Neural cell (in vitro differentiated cells): ENCODE measurements around the gene TMSB4X. TPM values are rescaled to one million over a fixed set of nuclear protein-coding genes. Genes with fewer than 3 reads are reported as not detected.

Source experiments
- H2AFZ ChIP-seq: fragments of 200-600, 300-800 bp; sonication (generic), shearing (Covaris generic); 2 replicates; pipeline ENCODE4 v1.6.0; 2014; ENCODE audit warnings: low read depth, mild to moderate bottlenecking, antibody characterized with exemption, low read length, moderate library complexity
- H3F3A ChIP-seq: fragments of 200-600 bp; shearing (Covaris generic); 2 replicates; pipeline ENCODE4 v1.6.1; 2016; ENCODE audit warnings: mild to moderate bottlenecking, moderate library complexity, mixed read lengths, antibody characterized with exemption, low read length; ENCODE audit not compliant: insufficient read depth, poor library complexity, severe bottlenecking
- H3K27ac ChIP-seq: fragments of 200-600, 300-800 bp; sonication (generic), shearing (Covaris generic); 2 replicates; pipeline ENCODE4 v1.5.1; 2014; ENCODE audit warnings: mild to moderate bottlenecking, low read length, moderate library complexity
- H3K27me3 ChIP-seq: fragments of 300-800, 200-600 bp; sonication (generic), shearing (Covaris generic); 2 replicates; pipeline ENCODE4 v1.6.0; 2014; ENCODE audit warnings: mild to moderate bottlenecking, low read depth, low read length, moderate library complexity; ENCODE audit not compliant: insufficient read depth
- H3K36me3 ChIP-seq: fragments of 300-800, 200-600 bp; sonication (generic), shearing (Covaris generic); 2 replicates; pipeline ENCODE4 v1.5.1; 2014; ENCODE audit warnings: mild to moderate bottlenecking, antibody characterized with exemption, low read length, moderate library complexity; ENCODE audit not compliant: insufficient read depth
- H3K4me2 ChIP-seq: fragments of 300-800, 200-600 bp; sonication (generic), shearing (Covaris generic); 2 replicates; pipeline ENCODE4 v1.6.0; 2014; ENCODE audit warnings: mild to moderate bottlenecking, low read length
- H3K4me3 ChIP-seq: fragments of 300-800, 200-600 bp; sonication (generic), shearing (Covaris generic); 2 replicates; pipeline ENCODE4 v1.5.1; 2014; ENCODE audit warnings: mild to moderate bottlenecking, low read length, moderate library complexity
- H3K79me2 ChIP-seq: fragments of 200-600 bp; shearing (Covaris generic); replicated peaks from 2 replicates; pipeline ENCODE4 v1.6.0; 2014; ENCODE audit warnings: mild to moderate bottlenecking, low read length, moderate library complexity; ENCODE audit not compliant: insufficient read depth
- H3K9ac ChIP-seq: fragments of 300-800, 200-600 bp; sonication (generic), shearing (Covaris generic); 2 replicates; pipeline ENCODE4 v1.6.1; 2016; ENCODE audit warnings: mild to moderate bottlenecking, low read length, mixed read lengths
- H3K9me2 ChIP-seq: fragments of 200-600 bp; shearing (Covaris generic); 2 replicates; pipeline ENCODE4 v1.6.1; 2016; ENCODE audit warnings: mild to moderate bottlenecking, low read length, mixed read lengths; ENCODE audit not compliant: insufficient read depth
- H3K9me3 ChIP-seq: fragments of 200-600, 300-800 bp; sonication (generic), shearing (Covaris generic); 2 replicates; pipeline ENCODE4 v1.6.1; 2016; ENCODE audit warnings: mild to moderate bottlenecking, mixed run types, low read length, moderate library complexity, mixed read lengths
- H4K20me1 ChIP-seq: fragments of 200-600 bp; shearing (Covaris generic); 2 replicates; pipeline ENCODE4 v1.6.1; 2016; ENCODE audit warnings: mild to moderate bottlenecking, mixed run types; ENCODE audit not compliant: insufficient read depth
- EP300 ChIP-seq: fragments of 450-650 bp; conservative IDR thresholded peaks from 2 replicates; pipeline ENCODE4 v1.6.1; 2014; ENCODE audit warnings: antibody characterized with exemption, mild to moderate bottlenecking, moderate library complexity; ENCODE audit not compliant: poor library complexity, severe bottlenecking
- EZH2 ChIP-seq: fragments of 200-600, 300-800 bp; shearing (Covaris generic), sonication (generic); IDR thresholded peaks from 2 replicates; pipeline ENCODE4 v1.6.1; 2014; ENCODE audit warnings: antibody characterized with exemption, low read length, borderline replicate concordance, mild to moderate bottlenecking; ENCODE audit not compliant: insufficient read depth, poor library complexity, severe bottlenecking
- MXI1 ChIP-seq: fragments of 450-650 bp; conservative IDR thresholded peaks from 2 replicates; pipeline ENCODE4 v1.6.1; 2014; ENCODE audit warnings: antibody characterized with exemption, mild to moderate bottlenecking; ENCODE audit not compliant: poor library complexity, severe bottlenecking
- POLR2AphosphoS5 ChIP-seq: IDR thresholded peaks from 2 replicates; pipeline ENCODE4 v1.6.1; 2012
- RAD21 ChIP-seq: fragments of 450-650 bp; conservative IDR thresholded peaks from 2 replicates; pipeline ENCODE4 v1.6.1; 2014; ENCODE audit warnings: antibody characterized with exemption, mild to moderate bottlenecking, moderate library complexity
- SMC3 ChIP-seq: fragments of 450-650 bp; conservative IDR thresholded peaks from 2 replicates; pipeline ENCODE4 v1.6.1; 2014; ENCODE audit warnings: antibody characterized with exemption, mild to moderate bottlenecking, moderate library complexity; ENCODE audit not compliant: poor library complexity
- TAF1 ChIP-seq: IDR thresholded peaks from 2 replicates; pipeline ENCODE4 v1.6.1; 2012; ENCODE audit warnings: low read depth
- polyA plus RNA-seq: library from polyadenylated mRNA; depleted of rRNA; stranded (reverse); fragments of >200 nt; gene quantifications from 2 replicates; pipeline ENCODE4 v1.2.3, GENCODE V29; 2014
- TF ChIP-seq, protein P1 (sequence below): fragments of 450-650 bp; IDR thresholded peaks from 2 replicates; pipeline ENCODE4 v1.5.1; 2014; ENCODE audit warnings: antibody characterized with exemption, mild to moderate bottlenecking, moderate library complexity; ENCODE audit not compliant: poor library complexity, severe bottlenecking
- TF ChIP-seq, protein P2 (sequence below): IDR thresholded peaks from 2 replicates; pipeline ENCODE4 v1.6.1; 2012; ENCODE audit warnings: borderline replicate concordance

TMSB4X gene
- polyA plus RNA-seq, 1 donor from 2014 or later: 11,381 TPM

DNA sequence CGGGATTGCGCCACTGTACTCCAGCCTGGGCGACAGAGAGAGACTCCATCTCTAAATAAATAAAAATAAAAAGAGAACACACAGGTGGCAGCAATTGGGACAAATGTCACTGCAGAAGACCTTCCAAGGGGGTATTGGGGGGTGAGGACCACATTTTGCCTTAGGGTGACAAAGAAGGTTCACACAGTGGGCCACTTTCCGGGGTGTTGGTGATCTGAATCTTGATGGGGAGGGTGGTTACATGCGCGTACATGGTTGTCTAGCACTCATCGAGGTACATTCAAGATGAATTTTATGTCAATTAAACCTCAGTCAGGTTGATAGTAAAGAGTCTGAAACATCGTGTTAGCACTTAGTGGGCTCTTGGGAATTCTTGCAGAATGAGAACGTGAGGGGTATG is 20.5 kb upstream of the TMSB4X start:
- TF ChIP-seq TAF1: no peak
- TF ChIP-seq POLR2AphosphoS5: no peak
- TF ChIP-seq EZH2: no peak
- TF ChIP-seq, protein P1, sequence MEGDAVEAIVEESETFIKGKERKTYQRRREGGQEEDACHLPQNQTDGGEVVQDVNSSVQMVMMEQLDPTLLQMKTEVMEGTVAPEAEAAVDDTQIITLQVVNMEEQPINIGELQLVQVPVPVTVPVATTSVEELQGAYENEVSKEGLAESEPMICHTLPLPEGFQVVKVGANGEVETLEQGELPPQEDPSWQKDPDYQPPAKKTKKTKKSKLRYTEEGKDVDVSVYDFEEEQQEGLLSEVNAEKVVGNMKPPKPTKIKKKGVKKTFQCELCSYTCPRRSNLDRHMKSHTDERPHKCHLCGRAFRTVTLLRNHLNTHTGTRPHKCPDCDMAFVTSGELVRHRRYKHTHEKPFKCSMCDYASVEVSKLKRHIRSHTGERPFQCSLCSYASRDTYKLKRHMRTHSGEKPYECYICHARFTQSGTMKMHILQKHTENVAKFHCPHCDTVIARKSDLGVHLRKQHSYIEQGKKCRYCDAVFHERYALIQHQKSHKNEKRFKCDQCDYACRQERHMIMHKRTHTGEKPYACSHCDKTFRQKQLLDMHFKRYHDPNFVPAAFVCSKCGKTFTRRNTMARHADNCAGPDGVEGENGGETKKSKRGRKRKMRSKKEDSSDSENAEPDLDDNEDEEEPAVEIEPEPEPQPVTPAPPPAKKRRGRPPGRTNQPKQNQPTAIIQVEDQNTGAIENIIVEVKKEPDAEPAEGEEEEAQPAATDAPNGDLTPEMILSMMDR: no peak
- TF ChIP-seq, protein P2, sequence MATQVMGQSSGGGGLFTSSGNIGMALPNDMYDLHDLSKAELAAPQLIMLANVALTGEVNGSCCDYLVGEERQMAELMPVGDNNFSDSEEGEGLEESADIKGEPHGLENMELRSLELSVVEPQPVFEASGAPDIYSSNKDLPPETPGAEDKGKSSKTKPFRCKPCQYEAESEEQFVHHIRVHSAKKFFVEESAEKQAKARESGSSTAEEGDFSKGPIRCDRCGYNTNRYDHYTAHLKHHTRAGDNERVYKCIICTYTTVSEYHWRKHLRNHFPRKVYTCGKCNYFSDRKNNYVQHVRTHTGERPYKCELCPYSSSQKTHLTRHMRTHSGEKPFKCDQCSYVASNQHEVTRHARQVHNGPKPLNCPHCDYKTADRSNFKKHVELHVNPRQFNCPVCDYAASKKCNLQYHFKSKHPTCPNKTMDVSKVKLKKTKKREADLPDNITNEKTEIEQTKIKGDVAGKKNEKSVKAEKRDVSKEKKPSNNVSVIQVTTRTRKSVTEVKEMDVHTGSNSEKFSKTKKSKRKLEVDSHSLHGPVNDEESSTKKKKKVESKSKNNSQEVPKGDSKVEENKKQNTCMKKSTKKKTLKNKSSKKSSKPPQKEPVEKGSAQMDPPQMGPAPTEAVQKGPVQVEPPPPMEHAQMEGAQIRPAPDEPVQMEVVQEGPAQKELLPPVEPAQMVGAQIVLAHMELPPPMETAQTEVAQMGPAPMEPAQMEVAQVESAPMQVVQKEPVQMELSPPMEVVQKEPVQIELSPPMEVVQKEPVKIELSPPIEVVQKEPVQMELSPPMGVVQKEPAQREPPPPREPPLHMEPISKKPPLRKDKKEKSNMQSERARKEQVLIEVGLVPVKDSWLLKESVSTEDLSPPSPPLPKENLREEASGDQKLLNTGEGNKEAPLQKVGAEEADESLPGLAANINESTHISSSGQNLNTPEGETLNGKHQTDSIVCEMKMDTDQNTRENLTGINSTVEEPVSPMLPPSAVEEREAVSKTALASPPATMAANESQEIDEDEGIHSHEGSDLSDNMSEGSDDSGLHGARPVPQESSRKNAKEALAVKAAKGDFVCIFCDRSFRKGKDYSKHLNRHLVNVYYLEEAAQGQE: no peak
- TF ChIP-seq SMC3: no peak
- TF ChIP-seq RAD21: no peak
- TF ChIP-seq EP300: no peak
- TF ChIP-seq MXI1: no peak
- no peaks in the 10 kb centered on the region for H3K36me3 ChIP-seq
- H2AFZ ChIP-seq: no peak overlapping the region
- H4K20me1 ChIP-seq: no peaks in the 10 kb centered on the region
- no peak overlapping the region for H3K9ac ChIP-seq
- H3K27ac ChIP-seq: no peak overlapping the region
- no peaks in the 10 kb centered on the region for H3F3A ChIP-seq
- no peaks in the 10 kb centered on the region for H3K9me2 ChIP-seq
- H3K27me3 ChIP-seq: no peaks in the 10 kb centered on the region
- no peak overlapping the region for H3K4me3 ChIP-seq
- no peaks in the 10 kb centered on the region for H3K9me3 ChIP-seq
- no peak overlapping the region for H3K4me2 ChIP-seq
- no peaks in the 10 kb centered on the region for H3K79me2 ChIP-seq

DNA sequence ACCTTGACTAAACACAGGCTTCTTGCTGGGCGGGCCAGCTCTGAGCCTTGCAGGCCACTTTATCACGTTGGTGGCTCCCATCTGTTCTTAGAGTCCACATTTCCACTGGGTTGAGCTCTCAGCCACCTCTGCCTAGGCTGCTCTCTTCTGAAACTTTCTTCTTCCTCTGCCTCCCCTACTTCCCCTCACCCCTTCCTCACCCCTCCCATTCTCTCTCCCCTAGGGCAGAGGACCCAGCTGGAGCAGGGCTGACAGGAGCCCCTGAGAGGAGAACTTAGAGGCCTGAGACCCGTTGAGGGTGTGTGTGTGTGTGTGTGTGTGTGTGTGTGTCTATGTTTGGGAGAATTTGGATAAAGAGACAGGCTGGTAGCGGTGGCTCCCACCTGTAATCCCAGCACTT is 19.9 kb upstream of the TMSB4X start:
- Histone ChIP-seq H3K4me2 (no peak overlapping the region), H3K4me3 (no peak overlapping the region), H4K20me1 (no peaks in the 10 kb centered on the region), H3K27me3 (no peaks in the 10 kb centered on the region), H3K36me3 (no peaks in the 10 kb centered on the region), H3K9me3 (no peaks in the 10 kb centered on the region), H2AFZ (no peak overlapping the region), H3K79me2 (no peaks in the 10 kb centered on the region), H3K27ac (no peak overlapping the region), H3K9me2 (no peaks in the 10 kb centered on the region), H3K9ac (no peak overlapping the region), H3F3A (no peaks in the 10 kb centered on the region)
- TF ChIP-seq, protein P1: no peak
- TF ChIP-seq RAD21 (no peak), EZH2 (no peak), POLR2AphosphoS5 (no peak), MXI1 (no peak), EP300 (no peak), SMC3 (no peak), TAF1 (no peak)
- TF ChIP-seq, protein P2: no peak
